Neural progenitor cell (in vitro differentiated cells): Measurements from ENCODE around the gene CACNA1C.

Experiments
- EZH2 ChIP-seq: fragments of 200-600 bp; sonication (generic); IDR thresholded peaks from 2 replicates; pipeline ENCODE4 v1.6.1; 2017; ENCODE audit warnings: antibody characterized with exemption, mild to moderate bottlenecking, moderate library complexity
- TF ChIP-seq, protein P1 (sequence below): fragments of 200-600 bp; sonication (generic); IDR thresholded peaks from 2 replicates; pipeline ENCODE4 v1.5.1; 2017; ENCODE audit warnings: antibody characterized with exemption, mild to moderate bottlenecking

DNA sequence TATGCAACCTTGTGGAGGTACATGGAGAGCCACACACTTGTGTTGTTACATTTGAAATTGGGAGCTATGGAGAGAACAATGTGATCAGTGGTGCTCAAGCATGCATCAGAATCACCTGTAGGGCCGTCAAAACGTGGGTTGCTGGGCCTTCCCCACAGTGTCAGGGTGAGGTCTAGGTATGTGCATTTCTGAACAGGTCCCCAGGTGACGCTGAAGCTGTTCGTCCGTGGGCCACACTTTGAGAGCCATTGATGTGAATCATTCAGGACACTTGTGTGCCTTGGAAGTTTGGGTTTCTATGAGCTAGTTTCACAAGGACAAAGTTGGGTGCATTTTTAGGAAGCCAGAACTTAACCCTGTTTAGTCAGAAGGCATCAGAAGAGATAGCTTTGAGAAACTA lies 450.2 kb downstream of the CACNA1C start:
- TF ChIP-seq, protein P1, sequence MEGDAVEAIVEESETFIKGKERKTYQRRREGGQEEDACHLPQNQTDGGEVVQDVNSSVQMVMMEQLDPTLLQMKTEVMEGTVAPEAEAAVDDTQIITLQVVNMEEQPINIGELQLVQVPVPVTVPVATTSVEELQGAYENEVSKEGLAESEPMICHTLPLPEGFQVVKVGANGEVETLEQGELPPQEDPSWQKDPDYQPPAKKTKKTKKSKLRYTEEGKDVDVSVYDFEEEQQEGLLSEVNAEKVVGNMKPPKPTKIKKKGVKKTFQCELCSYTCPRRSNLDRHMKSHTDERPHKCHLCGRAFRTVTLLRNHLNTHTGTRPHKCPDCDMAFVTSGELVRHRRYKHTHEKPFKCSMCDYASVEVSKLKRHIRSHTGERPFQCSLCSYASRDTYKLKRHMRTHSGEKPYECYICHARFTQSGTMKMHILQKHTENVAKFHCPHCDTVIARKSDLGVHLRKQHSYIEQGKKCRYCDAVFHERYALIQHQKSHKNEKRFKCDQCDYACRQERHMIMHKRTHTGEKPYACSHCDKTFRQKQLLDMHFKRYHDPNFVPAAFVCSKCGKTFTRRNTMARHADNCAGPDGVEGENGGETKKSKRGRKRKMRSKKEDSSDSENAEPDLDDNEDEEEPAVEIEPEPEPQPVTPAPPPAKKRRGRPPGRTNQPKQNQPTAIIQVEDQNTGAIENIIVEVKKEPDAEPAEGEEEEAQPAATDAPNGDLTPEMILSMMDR = no peak
- TF ChIP-seq EZH2 = no peak
